K562 (cell line): ENCODE results near the gene KLF1. TPM values are rescaled to one million over a fixed set of nuclear protein-coding genes. Genes with fewer than 3 reads are reported as not detected.

Experiments
- AFF1 ChIP-seq, 2 experiments: fragments of 450-650 bp; IDR thresholded peaks; 2 replicates each; pipeline ENCODE4 v1.6.1; 2018; ENCODE audit warnings: mild to moderate bottlenecking in 2 of 2, low read depth in 1 of 2; ENCODE audit not compliant: partially characterized antibody in 2 of 2
- CBX1 ChIP-seq: sonication (generic); IDR thresholded peaks from 2 replicates; pipeline ENCODE4 v1.6.1; 2016; ENCODE audit warnings: antibody characterized with exemption, low read depth, mild to moderate bottlenecking
- CREB3L1 ChIP-seq: fragments of 450-650 bp; IDR thresholded peaks from 2 replicates; pipeline ENCODE4 v1.6.1; 2014; ENCODE audit warnings: low read depth, mild to moderate bottlenecking, moderate library complexity, borderline replicate concordance
- DEAF1 ChIP-seq: fragments of 450-650 bp; formaldehyde crosslinking; IDR thresholded peaks from 2 replicates; pipeline ENCODE4 v1.4.0; 2020; ENCODE audit warnings: mild to moderate bottlenecking, moderate library complexity
- EGR1 ChIP-seq: fragments of 450-650 bp; conservative IDR thresholded peaks from 2 replicates; pipeline ENCODE4 v1.6.1; 2017; ENCODE audit warnings: mild to moderate bottlenecking
- FOXK1 ChIP-seq: sonication (generic); formaldehyde crosslinking; IDR thresholded peaks from 2 replicates; pipeline ENCODE4 v1.8.0; 2022; ENCODE audit warnings: missing genetic modification reagents, mild to moderate bottlenecking, borderline replicate concordance
- HDAC2 ChIP-seq: fragments of 450-650 bp; IDR thresholded peaks from 2 replicates; pipeline ENCODE4 v1.6.1; 2016; ENCODE audit warnings: mild to moderate bottlenecking
- HMGN3 ChIP-seq: IDR thresholded peaks from 2 replicates; pipeline ENCODE4 v1.6.1; 2011; ENCODE audit warnings: borderline replicate concordance, low read depth, mild to moderate bottlenecking, mixed read lengths, low read length; ENCODE audit not compliant: insufficient read length; ENCODE audit errors: extremely low read depth
- LCOR ChIP-seq: sonication (generic); formaldehyde crosslinking; IDR thresholded peaks from 2 replicates; pipeline ENCODE4 v1.8.0; 2022; ENCODE audit warnings: mild to moderate bottlenecking, missing genetic modification reagents
- SMARCA5 ChIP-seq: fragments of 450-650 bp; IDR thresholded peaks from 2 replicates; pipeline ENCODE4 v1.6.1; 2016
- SP1 ChIP-seq: sonication (generic); formaldehyde crosslinking; IDR thresholded peaks from 2 replicates; pipeline ENCODE4 v1.8.1; 2022; ENCODE audit warnings: mild to moderate bottlenecking, missing genetic modification reagents
- SRSF3 ChIP-seq: fragments of 200-400 bp; formaldehyde crosslinking; IDR thresholded peaks from 2 replicates; pipeline ENCODE4 v1.6.1; 2016; ENCODE audit warnings: mild to moderate bottlenecking, low read length, moderate library complexity; ENCODE audit not compliant: insufficient read depth
- ZBTB11 ChIP-seq, 3 experiments: fragments of 200-800 bp in 1 of 3; fragments of 250-450 bp in 1 of 3; fragments of 450-650 bp in 1 of 3; sonication (Bioruptor Pico) in 1 of 3; sonication (Bioruptor generic) in 1 of 3; formaldehyde crosslinking in 1 of 3; IDR thresholded peaks; 2 replicates each; pipeline versions ENCODE4 v1.6.1 to v1.8.0; 2016 to 2022; ENCODE audit warnings: mild to moderate bottlenecking in 2 of 3, missing genetic modification characterization in 2 of 3, missing compliant biosample characterization in 1 of 3, moderate library complexity in 1 of 3
- ZNF354B ChIP-seq: fragments of 250-450 bp; sonication (Bioruptor Pico); IDR thresholded peaks from 2 replicates; pipeline ENCODE4 v1.4.0; 2020
- polyA plus RNA-seq, 8 experiments: library from polyadenylated mRNA; depleted of rRNA in 4 of 8; stranded (reverse) in 5 of 8; unstranded in 3 of 8; fragments of >200 nt; fragmentation: Nextera tagmentation in 2 of 8; fragmentation: Illumina TruSeq in 1 of 8; extraction: Ambion mirVana in 2 of 8; extraction: Trizol in 1 of 8; gene quantifications; 2 replicates each; pipeline versions ENCODE4 v1.2.1 to v1.2.3, GENCODE V29; 2011 to 2014; ENCODE audit warnings: inconsistent platforms in 1 of 8, missing spikeins in 1 of 8
- total RNA-seq, 7 experiments: library from RNA; depleted of rRNA in 6 of 7; stranded (reverse); fragments of >200 nt in 6 of 7; fragmentation: Illumina TruSeq in 2 of 7; extraction: Trizol in 2 of 7; gene quantifications; 2 replicates each; pipeline versions ENCODE4 v1.2.1 to v1.2.3, GENCODE V29; 2011 to 2021; ENCODE audit warnings: low replicate concordance in 1 of 7

The KLF1 gene
- total and polyA plus RNA-seq, 9 of the 15 experiments (the other 6 are each of a cell fraction or from before 2014, with no cell fraction given): 8.4 to 163 (median 47.3) TPM

- TF ChIP-seq CREB3L1: 0 out of 2 replicates have a peak, but pooled peaks have one; percentile 18
- TF ChIP-seq SRSF3: no peak
- no peak for TF ChIP-seq ZNF354B (CRISPR knock-in tag)
- peak; percentile 63; the same call in 1 of the 2 replicates for TF ChIP-seq HDAC2
- TF ChIP-seq HMGN3: peak; percentile 48
- TF ChIP-seq CBX1: peak; percentile 53; the same call in 1 of the 2 replicates
- no peak for TF ChIP-seq LCOR
- 0 out of 2 replicates have a peak, but pooled peaks have one; percentile 46 for TF ChIP-seq SMARCA5
- peak; percentile 90 for TF ChIP-seq SP1 (CRISPR knock-in tag)
- 0 out of 2 replicates have a peak, but pooled peaks have one; percentile 40 for TF ChIP-seq EGR1
- no peak for TF ChIP-seq DEAF1 (CRISPR knock-in tag)
- TF ChIP-seq FOXK1 (CRISPR knock-in tag): 0 out of 2 replicates have a peak, but pooled peaks have one; percentile 20
- peak in 1 of 2 experiments; percentile 18 for TF ChIP-seq AFF1 (IDR thresholded peaks at IDR 0.05; ENCODE audit: low read depth in 1 of 2, partially characterized antibody in 2 of 2)
- peak in 2 of 3 experiments; percentile 14 to 56; a peak in 1 of 6 replicates for TF ChIP-seq ZBTB11 (CRISPR knock-in tag; IDR thresholded peaks at IDR 0.05)
These were observed 19.6 kb downstream of the KLF1 start (continued) for GRCh38 chr19:12867120-12868099.
